Stimulated activated CD4-positive, alpha-beta T cell treated with anti-CD3 and anti-CD28 coated beads, Interleukin-1b, Interleukin-23, amount 100 ng/mL, for 48 hours (primary cell): ENCODE measurements around the gene SOX6.
"Not testable (repeated sequence)": the region's sequence is repeated elsewhere in the genome, so short reads cannot be mapped to it uniquely, and the experiment has no call there.

Experiments used
- DNase-seq: peaks from one replicate; pipeline ENCODE4 v3.0.0-alpha.2; 2020

SOX6 gene

GRCh38 chr11:16356057-16356760 is at the start of gene SOX6:
Gene SOX6, minus strand, starts transcription at chr11:16356546. Its CDS starts 15,298 bp downstream, at chr11:16341248.
- DNase-seq = no peak

GRCh38 chr11:16404781-16405285 is 48.5 kb upstream of the SOX6 start:
- DNase-seq = no peak

- no peak for DNase-seq
Measured at GRCh38 chr11:16403851-16404250, 47.5 kb upstream of the SOX6 start.

GRCh38 chr11:16403448-16403803 is 47.1 kb upstream of the SOX6 start:
- no peak for DNase-seq

- DNase-seq = no peak
Measured at GRCh38 chr11:16402654-16403447, 46.5 kb upstream of the SOX6 start.

- no peak for DNase-seq
Measured at GRCh38 chr11:16397390-16397789, 41.0 kb upstream of the SOX6 start.

- no peak for DNase-seq
Measured at GRCh38 chr11:16395601-16396000, 39.3 kb upstream of the SOX6 start.

GRCh38 chr11:16394947-16395346 is 38.6 kb upstream of the SOX6 start:
- DNase-seq = no peak

GRCh38 chr11:16393340-16393739 is 37.0 kb upstream of the SOX6 start:
- DNase-seq = no peak

- no peak for DNase-seq
Measured at GRCh38 chr11:16392616-16393015, 36.3 kb upstream of the SOX6 start.

GRCh38 chr11:16390826-16391225 is 34.5 kb upstream of the SOX6 start:
- not testable (repeated sequence) for DNase-seq

GRCh38 chr11:16385099-16385498 is 28.8 kb upstream of the SOX6 start:
- no peak for DNase-seq

- DNase-seq = no peak
Measured at GRCh38 chr11:16382638-16383380, 26.5 kb upstream of the SOX6 start.

- no peak for DNase-seq
Measured at GRCh38 chr11:16382186-16382585, 25.8 kb upstream of the SOX6 start.

GRCh38 chr11:16380941-16381568 is 24.7 kb upstream of the SOX6 start:
- DNase-seq = no peak

- no peak for DNase-seq
Measured at GRCh38 chr11:16378906-16379305, 22.6 kb upstream of the SOX6 start.

GRCh38 chr11:16377746-16378145 is 21.4 kb upstream of the SOX6 start:
- DNase-seq = no peak

GRCh38 chr11:16375664-16376063 is 19.3 kb upstream of the SOX6 start:
- not testable (repeated sequence) for DNase-seq

- no peak for DNase-seq
Measured at GRCh38 chr11:16373768-16374167, 17.4 kb upstream of the SOX6 start.

GRCh38 chr11:16372355-16372754 is 16.0 kb upstream of the SOX6 start:
- DNase-seq = no peak

- DNase-seq = no peak
Measured at GRCh38 chr11:16367252-16367651, 10.9 kb upstream of the SOX6 start.

- no peak for DNase-seq
Measured at GRCh38 chr11:16365581-16366228, 9.4 kb upstream of the SOX6 start.

- DNase-seq = no peak
Measured at GRCh38 chr11:16364254-16364653, 7.9 kb upstream of the SOX6 start.
